ENCODE measurements around the gene DSC1. TPM values are rescaled to one million over a fixed set of nuclear protein-coding genes. Genes with fewer than 3 reads are reported as not detected.

Gene DSC1
- total and polyA plus RNA-seq, 2 of the 13 experiments (the other 11 are each of a cell fraction or from before 2014, with no cell fraction given): not detected

- TF ChIP-seq GZF1 (CRISPR knock-in tag; IDR thresholded peaks at IDR 0.05): no peak
- peak; percentile 41; the same call in 1 of the 2 replicates for TF ChIP-seq PATZ1 (CRISPR knock-in tag; IDR thresholded peaks at IDR 0.05)
- TF ChIP-seq U2AF2 (IDR thresholded peaks at IDR 0.05; ENCODE audit: low read depth, low read length): no peak
- no peak for TF ChIP-seq RNF219 (CRISPR knock-in tag; IDR thresholded peaks at IDR 0.05)
- TF ChIP-seq BRCA1 (CRISPR knock-in tag; IDR thresholded peaks at IDR 0.05): no peak; the same call in 1 of the 2 replicates
- TF ChIP-seq PAWR (CRISPR knock-in tag; IDR thresholded peaks at IDR 0.05; ENCODE audit: borderline replicate concordance): no peak
- no peak for TF ChIP-seq ZNF670 (CRISPR knock-in tag; IDR thresholded peaks at IDR 0.05; ENCODE audit: borderline replicate concordance)
- peak; percentile 66; the same call in 1 of the 2 replicates for TF ChIP-seq KLF12 (CRISPR knock-in tag; IDR thresholded peaks at IDR 0.05; ENCODE audit: borderline replicate concordance)
- peak; percentile 42; the same call in 1 of the 2 replicates for TF ChIP-seq PRDM10 (CRISPR knock-in tag; IDR thresholded peaks at IDR 0.05; ENCODE audit: low read depth)
- TF ChIP-seq TAF1 (CRISPR knock-in tag; IDR thresholded peaks at IDR 0.05): peak; percentile 56; the same call in 1 of the 2 replicates
- no peak for TF ChIP-seq SMAD1 (CRISPR knock-in tag; IDR thresholded peaks at IDR 0.05; ENCODE audit: borderline replicate concordance, low read depth)
- TF ChIP-seq SYNCRIP (IDR thresholded peaks at IDR 0.05; ENCODE audit: insufficient read depth, low read depth, low read length): no peak
- no peak for TF ChIP-seq RBM22 (optimal IDR thresholded peaks at IDR 0.05; ENCODE audit: low read length)
- peak; percentile 65 for TF ChIP-seq POLR2G (IDR thresholded peaks at IDR 0.05; ENCODE audit: low read depth, low read length)
- 0 out of 2 replicates have a peak, but pooled peaks have one; percentile 54 for TF ChIP-seq ZNF414 (CRISPR knock-in tag; IDR thresholded peaks at IDR 0.05)
- TF ChIP-seq GATAD2A (CRISPR knock-in tag; IDR thresholded peaks at IDR 0.05): peak; percentile 53
- no peak for TF ChIP-seq ZBTB37 (CRISPR knock-in tag; IDR thresholded peaks at IDR 0.05)
- no peak for TF ChIP-seq KDM1A (CRISPR knock-in tag; IDR thresholded peaks at IDR 0.05)
Measured at GRCh38 chr18:31206787-31207381, 44.2 kb upstream of the DSC1 start (continued).

All from HepG2 (cell line).